Measurements from ENCODE around the gene UNC50.

UNC50 gene

GRCh38 chr2:98568161-98568956, 40.0 kb upstream of the UNC50 start:
- peaks cover 90% of the 10 kb centered on the region for H3K36me3 ChIP-seq (ENCODE audit: insufficient read depth, low read length)

GRCh38 chr2:98569197-98569793, 39.1 kb upstream of the UNC50 start:
- H3K4me3 ChIP-seq (ENCODE audit: low read depth in 1 of 2, low read length in 2 of 2) = no peak overlapping the region
- no peak overlapping the region for H3K27ac ChIP-seq (ENCODE audit: low read depth, low read length)
- no peaks in the 10 kb centered on the region for H3K9me3 ChIP-seq (ENCODE audit: low read length)
- H3K36me3 ChIP-seq (ENCODE audit: insufficient read depth, low read length) = peaks cover 82% of the 10 kb centered on the region
- no peaks in the 10 kb centered on the region for H3K27me3 ChIP-seq (ENCODE audit: control insufficient read depth in 1 of 2, insufficient read depth in 2 of 2, low read length in 2 of 2)
- H3K9ac ChIP-seq (ENCODE audit: low read length) = no peak overlapping the region
- no peaks in the 10 kb centered on the region for H3K4me1 ChIP-seq (ENCODE audit: insufficient read depth, low read length)

More at GRCh38 chr2:98568161-98568956, 40.0 kb upstream of the UNC50 start:
- Histone ChIP-seq H3K27ac (ENCODE audit: low read depth, low read length) (no peak overlapping the region), H3K4me3 (ENCODE audit: low read depth in 1 of 2, low read length in 2 of 2) (no peak overlapping the region), H3K9ac (ENCODE audit: low read length) (no peak overlapping the region), H3K4me1 (ENCODE audit: insufficient read depth, low read length) (no peaks in the 10 kb centered on the region), H3K9me3 (ENCODE audit: low read length) (no peaks in the 10 kb centered on the region), H3K27me3 (ENCODE audit: control insufficient read depth in 1 of 2, insufficient read depth in 2 of 2, low read length in 2 of 2) (no peaks in the 10 kb centered on the region)

- Histone ChIP-seq H3K27ac (ENCODE audit: low read depth, low read length) (no peak overlapping the region), H3K36me3 (ENCODE audit: insufficient read depth, low read length) (peaks cover 77% of the 10 kb centered on the region), H3K9me3 (ENCODE audit: low read length) (no peaks in the 10 kb centered on the region), H3K4me3 (ENCODE audit: low read depth in 1 of 2, low read length in 2 of 2) (no peak overlapping the region), H3K9ac (ENCODE audit: low read length) (no peak overlapping the region), H3K4me1 (ENCODE audit: insufficient read depth, low read length) (no peaks in the 10 kb centered on the region), H3K27me3 (ENCODE audit: control insufficient read depth in 1 of 2, insufficient read depth in 2 of 2, low read length in 2 of 2) (no peaks in the 10 kb centered on the region)
Observed at GRCh38 chr2:98569915-98570314, 38.5 kb upstream of the UNC50 start.

- peaks cover 72% of the 10 kb centered on the region for H3K36me3 ChIP-seq (ENCODE audit: insufficient read depth, low read length)
- no peak overlapping the region for H3K9ac ChIP-seq (ENCODE audit: low read length)
- no peak overlapping the region for H3K4me3 ChIP-seq (ENCODE audit: low read depth in 1 of 2, low read length in 2 of 2)
- H3K4me1 ChIP-seq (ENCODE audit: insufficient read depth, low read length) = no peaks in the 10 kb centered on the region
- H3K9me3 ChIP-seq (ENCODE audit: low read length) = no peaks in the 10 kb centered on the region
- no peaks in the 10 kb centered on the region for H3K27me3 ChIP-seq (ENCODE audit: control insufficient read depth in 1 of 2, insufficient read depth in 2 of 2, low read length in 2 of 2)
- H3K27ac ChIP-seq (ENCODE audit: low read depth, low read length) = no peak overlapping the region
Observed at GRCh38 chr2:98570356-98570755, 38.0 kb upstream of the UNC50 start.

GRCh38 chr2:98571121-98571701, 37.2 kb upstream of the UNC50 start:
- H3K27me3 ChIP-seq (ENCODE audit: control insufficient read depth in 1 of 2, insufficient read depth in 2 of 2, low read length in 2 of 2) = no peaks in the 10 kb centered on the region
- no peaks in the 10 kb centered on the region for H3K9me3 ChIP-seq (ENCODE audit: low read length)
- no peak overlapping the region for H3K4me3 ChIP-seq (ENCODE audit: low read depth in 1 of 2, low read length in 2 of 2)
- peaks cover 66% of the 10 kb centered on the region for H3K36me3 ChIP-seq (ENCODE audit: insufficient read depth, low read length)
- no peak overlapping the region for H3K27ac ChIP-seq (ENCODE audit: low read depth, low read length)
- no peak overlapping the region for H3K9ac ChIP-seq (ENCODE audit: low read length)
- no peaks in the 10 kb centered on the region for H3K4me1 ChIP-seq (ENCODE audit: insufficient read depth, low read length)

- no peaks in the 10 kb centered on the region for H3K9me3 ChIP-seq (ENCODE audit: low read length)
- no peaks in the 10 kb centered on the region for H3K27me3 ChIP-seq (ENCODE audit: control insufficient read depth in 1 of 2, insufficient read depth in 2 of 2, low read length in 2 of 2)
- no peak overlapping the region for H3K9ac ChIP-seq (ENCODE audit: low read length)
- H3K4me1 ChIP-seq (ENCODE audit: insufficient read depth, low read length) = no peaks in the 10 kb centered on the region
- peaks cover 66% of the 10 kb centered on the region for H3K36me3 ChIP-seq (ENCODE audit: insufficient read depth, low read length)
- no peak overlapping the region for H3K4me3 ChIP-seq (ENCODE audit: low read depth in 1 of 2, low read length in 2 of 2)
- no peak overlapping the region for H3K27ac ChIP-seq (ENCODE audit: low read depth, low read length)
Observed at GRCh38 chr2:98571796-98572195, 36.6 kb upstream of the UNC50 start.

GRCh38 chr2:98572211-98572610, 36.2 kb upstream of the UNC50 start:
- H3K4me3 ChIP-seq (ENCODE audit: low read depth in 1 of 2, low read length in 2 of 2) = no peak overlapping the region
- no peaks in the 10 kb centered on the region for H3K27me3 ChIP-seq (ENCODE audit: control insufficient read depth in 1 of 2, insufficient read depth in 2 of 2, low read length in 2 of 2)
- no peaks in the 10 kb centered on the region for H3K4me1 ChIP-seq (ENCODE audit: insufficient read depth, low read length)
- no peak overlapping the region for H3K9ac ChIP-seq (ENCODE audit: low read length)
- no peaks in the 10 kb centered on the region for H3K9me3 ChIP-seq (ENCODE audit: low read length)
- H3K27ac ChIP-seq (ENCODE audit: low read depth, low read length) = no peak overlapping the region
- H3K36me3 ChIP-seq (ENCODE audit: insufficient read depth, low read length) = peaks cover 65% of the 10 kb centered on the region

GRCh38 chr2:98572676-98573075, 35.7 kb upstream of the UNC50 start:
- Histone ChIP-seq H3K27me3 (ENCODE audit: control insufficient read depth in 1 of 2, insufficient read depth in 2 of 2, low read length in 2 of 2) (no peaks in the 10 kb centered on the region), H3K27ac (ENCODE audit: low read depth, low read length) (no peak overlapping the region), H3K4me3 (ENCODE audit: low read depth in 1 of 2, low read length in 2 of 2) (no peak overlapping the region), H3K9me3 (ENCODE audit: low read length) (no peaks in the 10 kb centered on the region), H3K36me3 (ENCODE audit: insufficient read depth, low read length) (peaks cover 65% of the 10 kb centered on the region), H3K9ac (ENCODE audit: low read length) (no peak overlapping the region), H3K4me1 (ENCODE audit: insufficient read depth, low read length) (no peaks in the 10 kb centered on the region)

GRCh38 chr2:98573426-98573825, 35.0 kb upstream of the UNC50 start:
- H3K27ac ChIP-seq (ENCODE audit: low read depth, low read length) = no peak overlapping the region
- no peaks in the 10 kb centered on the region for H3K9me3 ChIP-seq (ENCODE audit: low read length)
- no peak overlapping the region for H3K9ac ChIP-seq (ENCODE audit: low read length)
- H3K4me1 ChIP-seq (ENCODE audit: insufficient read depth, low read length) = no peaks in the 10 kb centered on the region
- no peaks in the 10 kb centered on the region for H3K27me3 ChIP-seq (ENCODE audit: control insufficient read depth in 1 of 2, insufficient read depth in 2 of 2, low read length in 2 of 2)
- H3K36me3 ChIP-seq (ENCODE audit: insufficient read depth, low read length) = peaks cover 66% of the 10 kb centered on the region
- H3K4me3 ChIP-seq (ENCODE audit: low read depth in 1 of 2, low read length in 2 of 2) = no peak overlapping the region

- H3K9me3 ChIP-seq (ENCODE audit: low read length) = no peaks in the 10 kb centered on the region
- no peak overlapping the region for H3K27ac ChIP-seq (ENCODE audit: low read depth, low read length)
- no peak overlapping the region for H3K4me3 ChIP-seq (ENCODE audit: low read depth in 1 of 2, low read length in 2 of 2)
- peaks cover 50% of the 10 kb centered on the region for H3K36me3 ChIP-seq (ENCODE audit: insufficient read depth, low read length)
- no peak overlapping the region for H3K9ac ChIP-seq (ENCODE audit: low read length)
- no peaks in the 10 kb centered on the region for H3K27me3 ChIP-seq (ENCODE audit: control insufficient read depth in 1 of 2, insufficient read depth in 2 of 2, low read length in 2 of 2)
- no peaks in the 10 kb centered on the region for H3K4me1 ChIP-seq (ENCODE audit: insufficient read depth, low read length)
Observed at GRCh38 chr2:98576666-98577312, 31.6 kb upstream of the UNC50 start.

GRCh38 chr2:98577313-98577712, 31.1 kb upstream of the UNC50 start:
- no peaks in the 10 kb centered on the region for H3K9me3 ChIP-seq (ENCODE audit: low read length)
- no peak overlapping the region for H3K9ac ChIP-seq (ENCODE audit: low read length)
- H3K36me3 ChIP-seq (ENCODE audit: insufficient read depth, low read length) = peaks cover 50% of the 10 kb centered on the region
- H3K4me3 ChIP-seq (ENCODE audit: low read depth in 1 of 2, low read length in 2 of 2) = no peak overlapping the region
- H3K27ac ChIP-seq (ENCODE audit: low read depth, low read length) = no peak overlapping the region
- H3K4me1 ChIP-seq (ENCODE audit: insufficient read depth, low read length) = no peaks in the 10 kb centered on the region
- H3K27me3 ChIP-seq (ENCODE audit: control insufficient read depth in 1 of 2, insufficient read depth in 2 of 2, low read length in 2 of 2) = no peaks in the 10 kb centered on the region

Data from muscle layer of colon (tissue), 2 donors.